ENCODE measurements around the gene SV2C.

The SV2C gene

DNA sequence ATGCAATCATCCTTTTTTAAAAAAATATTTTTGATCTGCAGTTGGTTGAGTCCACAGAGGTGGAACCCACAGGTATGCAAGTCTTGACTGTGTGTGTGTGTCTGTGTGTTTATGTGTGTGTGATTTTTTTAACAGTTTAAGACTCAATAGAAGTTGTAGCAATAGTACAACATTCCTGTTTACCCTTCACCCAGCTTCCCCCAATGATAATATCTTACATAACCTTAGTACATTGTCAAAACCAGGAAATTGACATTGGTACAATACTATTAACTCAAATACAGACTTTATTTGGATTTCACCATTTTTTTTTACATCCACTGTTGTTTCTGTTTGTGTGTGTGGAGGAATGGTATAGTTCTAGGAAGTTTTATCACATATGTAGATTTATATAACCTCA, 81.8 kb downstream of the SV2C start:
- Histone ChIP-seq H3K4me1 (ENCODE audit: low read length) (no peaks in the 10 kb centered on the region), H3K27me3 (ENCODE audit: low read depth, low read length) (no peaks in the 10 kb centered on the region), H4K20me1 (ENCODE audit: insufficient read depth, low read length) (no peaks in the 10 kb centered on the region), H2AFZ (ENCODE audit: low read depth, low read length) (no peak overlapping the region), H3K9me3 (ENCODE audit: insufficient read depth, low read length) (no peaks in the 10 kb centered on the region), H3K9ac (ENCODE audit: low read length) (no peak overlapping the region), H3K27ac (ENCODE audit: low read length) (no peak overlapping the region), H3K4me3 (ENCODE audit: low read length) (no peak overlapping the region), H3K79me2 (ENCODE audit: low read length) (no peaks in the 10 kb centered on the region), H3K4me2 (ENCODE audit: low read length) (no peak overlapping the region), H3K36me3 (replicated peaks; ENCODE audit: low read depth, low read length) (no peaks in the 10 kb centered on the region)
- TF ChIP-seq EZH2phosphoT487 (IDR thresholded peaks at IDR 0.05; ENCODE audit: low read depth) (no peak), CTCF (IDR thresholded peaks at IDR 0.05; ENCODE audit: low read depth, low read length) (no peak)

DNA sequence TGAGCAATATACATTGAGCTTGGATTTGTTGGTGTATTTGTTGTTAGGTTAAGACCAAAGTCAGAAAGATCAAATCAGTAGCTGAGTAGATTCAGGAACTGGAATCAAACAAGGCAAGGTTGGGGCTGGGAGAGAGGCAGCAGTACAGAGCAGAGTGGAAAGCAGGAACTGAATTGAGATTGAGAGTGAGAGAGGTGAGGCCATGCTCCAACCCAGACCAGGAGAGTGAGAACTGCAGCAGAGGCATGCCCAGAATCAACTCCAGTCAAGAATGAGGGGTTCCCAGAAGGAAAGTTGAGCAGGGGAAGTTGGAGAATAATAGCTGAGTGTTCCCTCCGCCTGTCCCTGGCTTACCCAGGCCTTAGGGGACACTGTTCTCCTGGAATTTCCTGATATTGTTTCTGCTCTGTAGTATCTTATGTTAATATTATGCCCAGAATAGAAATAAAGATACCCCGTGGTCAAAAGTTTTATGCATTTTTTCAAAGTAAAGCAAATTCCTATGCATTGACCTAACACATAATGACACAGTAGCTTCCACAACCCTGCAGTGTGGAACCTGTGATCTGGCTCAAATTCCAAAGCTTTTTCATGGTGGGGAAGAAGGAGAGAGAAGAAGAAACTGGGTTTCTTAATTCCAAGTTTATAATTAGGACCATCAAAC, 82.7 kb downstream of the SV2C start:
- Histone ChIP-seq H4K20me1 (ENCODE audit: insufficient read depth, low read length) (no peaks in the 10 kb centered on the region), H3K36me3 (replicated peaks; ENCODE audit: low read depth, low read length) (no peaks in the 10 kb centered on the region), H3K9ac (ENCODE audit: low read length) (no peak overlapping the region), H3K9me3 (ENCODE audit: insufficient read depth, low read length) (no peaks in the 10 kb centered on the region), H3K27me3 (ENCODE audit: low read depth, low read length) (no peaks in the 10 kb centered on the region), H3K4me3 (ENCODE audit: low read length) (no peak overlapping the region), H2AFZ (ENCODE audit: low read depth, low read length) (no peak overlapping the region), H3K4me2 (ENCODE audit: low read length) (no peak overlapping the region), H3K27ac (ENCODE audit: low read length) (no peak overlapping the region), H3K79me2 (ENCODE audit: low read length) (no peaks in the 10 kb centered on the region), H3K4me1 (ENCODE audit: low read length) (no peaks in the 10 kb centered on the region)
- TF ChIP-seq CTCF (IDR thresholded peaks at IDR 0.05; ENCODE audit: low read depth, low read length) (no peak), EZH2phosphoT487 (IDR thresholded peaks at IDR 0.05; ENCODE audit: low read depth) (no peak)

DNA sequence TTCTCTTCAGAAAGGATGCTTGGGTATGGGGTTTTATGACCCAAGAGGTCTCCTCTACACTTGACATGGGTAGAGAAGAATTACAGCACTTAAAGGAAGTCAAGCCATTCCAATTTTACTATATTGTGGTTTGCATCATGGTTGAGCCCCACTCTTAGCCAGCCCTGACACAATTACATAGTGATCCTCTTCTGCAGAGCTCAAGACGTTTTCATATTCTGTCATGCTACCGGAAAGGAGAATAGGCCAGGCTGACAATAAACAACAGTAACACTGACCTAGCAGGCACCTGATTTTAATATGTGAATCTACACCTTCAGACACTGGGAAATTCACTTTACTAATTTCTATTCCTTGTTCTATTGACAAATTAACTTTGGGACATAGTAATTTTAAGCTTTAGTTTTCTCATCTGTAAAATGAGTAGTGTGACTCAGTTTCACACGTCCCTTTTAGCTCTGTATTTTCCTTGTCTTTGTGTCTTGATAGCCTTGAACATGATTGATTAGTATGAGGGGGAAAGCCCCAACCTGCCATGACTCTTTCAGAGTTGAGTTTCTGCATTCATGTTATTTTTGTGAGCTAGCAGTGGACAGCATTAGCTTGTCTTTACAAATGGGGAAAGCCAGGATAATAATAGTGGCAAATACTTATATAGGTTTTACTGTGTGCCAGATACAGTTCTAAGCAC, 83.8 kb downstream of the SV2C start:
- H4K20me1 ChIP-seq (ENCODE audit: insufficient read depth, low read length): no peaks in the 10 kb centered on the region
- no peaks in the 10 kb centered on the region for H3K36me3 ChIP-seq (replicated peaks; ENCODE audit: low read depth, low read length)
- H3K4me2 ChIP-seq (ENCODE audit: low read length): no peak overlapping the region
- H3K9me3 ChIP-seq (ENCODE audit: insufficient read depth, low read length): no peaks in the 10 kb centered on the region
- H3K4me1 ChIP-seq (ENCODE audit: low read length): no peaks in the 10 kb centered on the region
- H3K27me3 ChIP-seq (ENCODE audit: low read depth, low read length): no peaks in the 10 kb centered on the region
- no peak overlapping the region for H3K9ac ChIP-seq (ENCODE audit: low read length)
- H3K27ac ChIP-seq (ENCODE audit: low read length): no peak overlapping the region
- H3K4me3 ChIP-seq (ENCODE audit: low read length): no peak overlapping the region
- no peak overlapping the region for H2AFZ ChIP-seq (ENCODE audit: low read depth, low read length)
- TF ChIP-seq EZH2phosphoT487 (IDR thresholded peaks at IDR 0.05; ENCODE audit: low read depth): no peak
- TF ChIP-seq CTCF (IDR thresholded peaks at IDR 0.05; ENCODE audit: low read depth, low read length): no peak
- no peaks in the 10 kb centered on the region for H3K79me2 ChIP-seq (ENCODE audit: low read length)

- Histone ChIP-seq H3K36me3 (replicated peaks; ENCODE audit: low read depth, low read length) (no peaks in the 10 kb centered on the region), H2AFZ (ENCODE audit: low read depth, low read length) (no peak overlapping the region), H3K4me1 (ENCODE audit: low read length) (no peaks in the 10 kb centered on the region), H3K27ac (ENCODE audit: low read length) (no peak overlapping the region), H3K79me2 (ENCODE audit: low read length) (no peaks in the 10 kb centered on the region), H4K20me1 (ENCODE audit: insufficient read depth, low read length) (no peaks in the 10 kb centered on the region), H3K4me2 (ENCODE audit: low read length) (no peak overlapping the region), H3K9me3 (ENCODE audit: insufficient read depth, low read length) (no peaks in the 10 kb centered on the region), H3K9ac (ENCODE audit: low read length) (no peak overlapping the region), H3K4me3 (ENCODE audit: low read length) (no peak overlapping the region), H3K27me3 (ENCODE audit: low read depth, low read length) (no peaks in the 10 kb centered on the region)
- TF ChIP-seq EZH2phosphoT487 (IDR thresholded peaks at IDR 0.05; ENCODE audit: low read depth): no peak
- no peak for TF ChIP-seq CTCF (IDR thresholded peaks at IDR 0.05; ENCODE audit: low read depth, low read length)
Observed at GRCh38 chr5:76169146-76169905, 86.1 kb downstream of the SV2C start.
